Measurements from ENCODE around the gene ANK3.

Gene ANK3

GRCh38 chr10:60271319-60272040 lies 118.2 kb downstream of the ANK3 start:
- POLR2A ChIA-PET (ENCODE audit: low non-redundant PET), result no interaction called here
- CTCF ChIA-PET, result no interaction called here
- DNase-seq (ENCODE audit: low spot score), result no peak
- no peak overlapping the region for H3K27ac ChIP-seq
- TF ChIP-seq CTCF (conservative IDR thresholded peaks at IDR 0.05; ENCODE audit: low read depth), result no peak

- DNase-seq (ENCODE audit: low spot score), result peak; percentile 4
- POLR2A ChIA-PET (ENCODE audit: low non-redundant PET), result no interaction called here
- CTCF ChIA-PET, result no interaction called here
- TF ChIP-seq CTCF (conservative IDR thresholded peaks at IDR 0.05; ENCODE audit: low read depth), result no peak
- no peak overlapping the region for H3K27ac ChIP-seq
Measured at GRCh38 chr10:60270426-60270825, 119.2 kb downstream of the ANK3 start.

- ChIA-PET POLR2A (ENCODE audit: low non-redundant PET) (no interaction called here), CTCF (no interaction called here)
- TF ChIP-seq CTCF (conservative IDR thresholded peaks at IDR 0.05; ENCODE audit: low read depth), result no peak
- DNase-seq (ENCODE audit: low spot score), result no peak
- H3K27ac ChIP-seq, result no peak overlapping the region
Measured at GRCh38 chr10:60267802-60268201, 121.9 kb downstream of the ANK3 start.

GRCh38 chr10:60266513-60266912 lies 123.2 kb downstream of the ANK3 start:
- TF ChIP-seq CTCF (conservative IDR thresholded peaks at IDR 0.05; ENCODE audit: low read depth), result no peak
- POLR2A ChIA-PET (ENCODE audit: low non-redundant PET), result no interaction called here
- no peak for DNase-seq (ENCODE audit: low spot score)
- H3K27ac ChIP-seq, result no peak overlapping the region
- CTCF ChIA-PET, result no interaction called here

- DNase-seq (ENCODE audit: low spot score), result no peak
- H3K27ac ChIP-seq, result no peak overlapping the region
- TF ChIP-seq CTCF (conservative IDR thresholded peaks at IDR 0.05; ENCODE audit: low read depth), result no peak
- POLR2A ChIA-PET (ENCODE audit: low non-redundant PET), result no interaction called here
- CTCF ChIA-PET, result interaction anchor here (0.6 kb wide), 1 partner anchor 50 kb away, joined by 3 read pairs; no protein-coding TSS in a partner anchor
Measured at GRCh38 chr10:60262647-60263126, 127.0 kb downstream of the ANK3 start.

- no peak overlapping the region for H3K27ac ChIP-seq
- TF ChIP-seq CTCF (conservative IDR thresholded peaks at IDR 0.05; ENCODE audit: low read depth), result no peak
- ChIA-PET CTCF (no interaction called here), POLR2A (ENCODE audit: low non-redundant PET) (no interaction called here)
- no peak for DNase-seq (ENCODE audit: low spot score)
Measured at GRCh38 chr10:60260321-60260720, 129.4 kb downstream of the ANK3 start.

All from RWPE1 (cell line).